ENCODE results near the gene XYLT1. TPM values are rescaled to one million over a fixed set of nuclear protein-coding genes. Genes with fewer than 3 reads are reported as not detected.
"Not testable (repeated sequence)": the region's sequence is repeated elsewhere in the genome, so short reads cannot be mapped to it uniquely, and the experiment has no call there.

Gene XYLT1
- total and polyA plus RNA-seq, 2 of the 4 experiments (the other 2 are of a cell fraction), result 9.0 to 12.7 TPM

GRCh38 chr16:17306745-17307144 is 164.0 kb downstream of the XYLT1 start:
- Histone ChIP-seq H3K79me1 (ENCODE audit: low read depth in 1 of 2, low read length in 2 of 2) (peaks cover 0 to 12% of the 10 kb centered on the region in 2 experiments; a peak in 2 of 4 replicates), H4K5ac (ENCODE audit: low read depth, low read length) (no peak overlapping the region), H3K18ac (ENCODE audit: low read depth, low read length) (no peak overlapping the region), H3K23ac (ENCODE audit: low read depth, low read length) (no peak overlapping the region), H3K14ac (replicated peaks; ENCODE audit: low read depth, low read length) (no peak overlapping the region), H2BK15ac (ENCODE audit: low read depth, low read length) (no peak overlapping the region), H2AFZ (replicated peaks; ENCODE audit: low read length, poor library complexity) (no peak overlapping the region), H3K9me3 (ENCODE audit: control insufficient read depth, insufficient read depth, low read length) (no peaks in the 10 kb centered on the region), H3K4ac (ENCODE audit: low read depth, low read length) (no peak overlapping the region), H2BK120ac (ENCODE audit: low read depth, low read length) (no peak overlapping the region), H2AK5ac (ENCODE audit: low read depth, low read length) (no peak overlapping the region), H3K36me3 (ENCODE audit: control insufficient read depth, insufficient read depth, low read length) (no peaks in the 10 kb centered on the region), H2AK9ac (replicated peaks; ENCODE audit: low read depth, low read length, poor library complexity) (no peak overlapping the region), H2BK20ac (ENCODE audit: low read depth, low read length) (no peak overlapping the region), H4K20me1 (ENCODE audit: insufficient read depth, low read length) (peaks cover 3% of the 10 kb centered on the region; the same call in 1 of the 2 replicates), H3K27ac (ENCODE audit: insufficient read depth, low read length) (no peak overlapping the region), H2BK5ac (ENCODE audit: low read depth, low read length, poor library complexity, severe bottlenecking) (no peak overlapping the region), H4K91ac (ENCODE audit: insufficient read depth, low read depth, low read length) (no peak overlapping the region), H3K9me1 (ENCODE audit: insufficient read depth, low read length) (no peaks in the 10 kb centered on the region), H3K4me1 (ENCODE audit: control insufficient read depth, insufficient read depth, low read length) (no peaks in the 10 kb centered on the region), H3K4me3 (ENCODE audit: insufficient read depth, low read depth, low read length) (no peak overlapping the region), H3K56ac (ENCODE audit: extremely low read depth, insufficient read depth, low read length) (no peak overlapping the region), H3K27me3 (ENCODE audit: control insufficient read depth, insufficient read depth, low read length) (no peaks in the 10 kb centered on the region), H3K4me2 (ENCODE audit: low read depth, low read length) (no peak overlapping the region), H3K9ac (ENCODE audit: low read depth, low read length) (no peak overlapping the region), H4K8ac (ENCODE audit: low read depth in 2 of 2, low read length in 2 of 2) (no peak overlapping the region)
- no peak for TF ChIP-seq RFX5 (IDR thresholded peaks at IDR 0.05; ENCODE audit: low read depth, low read length)
- TF ChIP-seq CHD1 (IDR thresholded peaks at IDR 0.05; ENCODE audit: low read depth, low read length), result no peak
- ATAC-seq (ENCODE audit: low read depth) (no peak), DNase-seq (no peak)
- no TSS peak for BruUV-seq (replicated peaks)
- intact Hi-C loops (cut with micrococcal nuclease) (no loop called here), dilution Hi-C loops (cut with HindIII; ENCODE audit: low sequenced_read_pairs, unreplicated experiment) (no loop called here), in situ Hi-C loops (cut with MboI; ENCODE audit: low sequenced_read_pairs) (no loop called here)
- ChIA-PET POLR2A (ENCODE audit: unreplicated experiment) (no interaction called here), CTCF (no interaction called here)
- no CpG with 5 or more reads among the region's 3 CpGs for WGBS, 2 experiments (ENCODE audit: extremely low coverage in 2 of 2, insufficient read length in 1 of 2)

GRCh38 chr16:17306211-17306610 is 164.5 kb downstream of the XYLT1 start:
- H3K23ac ChIP-seq (ENCODE audit: low read depth, low read length); POLR2A ChIA-PET (ENCODE audit: unreplicated experiment): not testable (repeated sequence)
- no CpG with 5 or more reads among the region's 9 CpGs for WGBS, 2 experiments (ENCODE audit: extremely low coverage in 2 of 2, insufficient read length in 1 of 2)

More at GRCh38 chr16:17306211-17306610, 164.5 kb downstream of the XYLT1 start:
- H2BK120ac ChIP-seq (ENCODE audit: low read depth, low read length); H3K56ac ChIP-seq (ENCODE audit: extremely low read depth, insufficient read depth, low read length); H3K9me3 ChIP-seq (ENCODE audit: control insufficient read depth, insufficient read depth, low read length); dilution Hi-C loops (cut with HindIII; ENCODE audit: low sequenced_read_pairs, unreplicated experiment); intact Hi-C loops (cut with micrococcal nuclease); H3K4me1 ChIP-seq (ENCODE audit: control insufficient read depth, insufficient read depth, low read length); H4K91ac ChIP-seq (ENCODE audit: insufficient read depth, low read depth, low read length); H3K9ac ChIP-seq (ENCODE audit: low read depth, low read length); H4K20me1 ChIP-seq (ENCODE audit: insufficient read depth, low read length); H3K9me1 ChIP-seq (ENCODE audit: insufficient read depth, low read length); H4K5ac ChIP-seq (ENCODE audit: low read depth, low read length); ATAC-seq (ENCODE audit: low read depth); H3K36me3 ChIP-seq (ENCODE audit: control insufficient read depth, insufficient read depth, low read length); H2BK20ac ChIP-seq (ENCODE audit: low read depth, low read length); H4K8ac ChIP-seq (ENCODE audit: low read depth in 2 of 2, low read length in 2 of 2); H2BK15ac ChIP-seq (ENCODE audit: low read depth, low read length); DNase-seq; H3K27ac ChIP-seq (ENCODE audit: insufficient read depth, low read length); H3K4me2 ChIP-seq (ENCODE audit: low read depth, low read length); H3K27me3 ChIP-seq (ENCODE audit: control insufficient read depth, insufficient read depth, low read length); H2BK5ac ChIP-seq (ENCODE audit: low read depth, low read length, poor library complexity, severe bottlenecking); CTCF ChIA-PET; H3K4ac ChIP-seq (ENCODE audit: low read depth, low read length); H2AFZ ChIP-seq (replicated peaks; ENCODE audit: low read length, poor library complexity); H3K14ac ChIP-seq (replicated peaks; ENCODE audit: low read depth, low read length); H3K18ac ChIP-seq (ENCODE audit: low read depth, low read length); H3K4me3 ChIP-seq (ENCODE audit: insufficient read depth, low read depth, low read length); BruUV-seq (replicated peaks); in situ Hi-C loops (cut with MboI; ENCODE audit: low sequenced_read_pairs); H2AK5ac ChIP-seq (ENCODE audit: low read depth, low read length); H2AK9ac ChIP-seq (replicated peaks; ENCODE audit: low read depth, low read length, poor library complexity): not testable (repeated sequence)
- peaks cover 0 to 12% of the 10 kb centered on the region in 2 experiments; a peak in 2 of 4 replicates for H3K79me1 ChIP-seq (ENCODE audit: low read depth in 1 of 2, low read length in 2 of 2)
